Femur (tissue), 1 donor: ENCODE measurements around the gene CHST3.

Experiments used
- DNase-seq: peaks from one replicate; pipeline ENCODE4 v3.0.0-alpha.2; 2017

Gene CHST3

GRCh38 chr10:71990706-71991269 lies 26.6 kb downstream of the CHST3 start:
- no peak for DNase-seq

- DNase-seq = no peak
These were observed 31.3 kb downstream of the CHST3 start for GRCh38 chr10:71995449-71995848.

- no peak for DNase-seq
These were observed 31.8 kb downstream of the CHST3 start for GRCh38 chr10:71995887-71996575.

- DNase-seq = no peak
These were observed 32.6 kb downstream of the CHST3 start for GRCh38 chr10:71996592-71997371.

GRCh38 chr10:71998119-71998839 lies 34.1 kb downstream of the CHST3 start:
- no peak for DNase-seq

GRCh38 chr10:71998840-71999194 lies 34.6 kb downstream of the CHST3 start:
- peak; percentile 64 for DNase-seq

GRCh38 chr10:71999360-72000072 lies 35.3 kb downstream of the CHST3 start:
- DNase-seq = peak; percentile 94

GRCh38 chr10:72000073-72001032 lies 36.2 kb downstream of the CHST3 start:
- no peak for DNase-seq

GRCh38 chr10:72001033-72001395 lies 36.8 kb downstream of the CHST3 start:
- no peak for DNase-seq

GRCh38 chr10:72002354-72003295 lies 38.4 kb downstream of the CHST3 start:
- no peak for DNase-seq

- no peak for DNase-seq
These were observed 41.8 kb downstream of the CHST3 start for GRCh38 chr10:72006026-72006425.

GRCh38 chr10:72007246-72007892 lies 43.2 kb downstream of the CHST3 start:
- DNase-seq = no peak

- no peak for DNase-seq
These were observed 44.1 kb downstream of the CHST3 start for GRCh38 chr10:72008096-72008981.

GRCh38 chr10:72009051-72009424 lies 44.8 kb downstream of the CHST3 start:
- DNase-seq = no peak

- peak; percentile 91 for DNase-seq
These were observed 45.4 kb downstream of the CHST3 start for GRCh38 chr10:72009425-72010081.

- no peak for DNase-seq
These were observed 46.2 kb downstream of the CHST3 start for GRCh38 chr10:72010234-72010973.

- no peak for DNase-seq
These were observed 46.8 kb downstream of the CHST3 start for GRCh38 chr10:72011016-72011415.

GRCh38 chr10:72011468-72011867 lies 47.3 kb downstream of the CHST3 start:
- DNase-seq = no peak
